ENCODE results near the gene SEC14L1. TPM values are rescaled to one million over a fixed set of nuclear protein-coding genes. Genes with fewer than 3 reads are reported as not detected.
"Not testable (repeated sequence)": the region's sequence is repeated elsewhere in the genome, so short reads cannot be mapped to it uniquely, and the experiment has no call there.

The SEC14L1 gene
- total RNA-seq, 1 donor from 2014 or later: 81.9 TPM

DNA sequence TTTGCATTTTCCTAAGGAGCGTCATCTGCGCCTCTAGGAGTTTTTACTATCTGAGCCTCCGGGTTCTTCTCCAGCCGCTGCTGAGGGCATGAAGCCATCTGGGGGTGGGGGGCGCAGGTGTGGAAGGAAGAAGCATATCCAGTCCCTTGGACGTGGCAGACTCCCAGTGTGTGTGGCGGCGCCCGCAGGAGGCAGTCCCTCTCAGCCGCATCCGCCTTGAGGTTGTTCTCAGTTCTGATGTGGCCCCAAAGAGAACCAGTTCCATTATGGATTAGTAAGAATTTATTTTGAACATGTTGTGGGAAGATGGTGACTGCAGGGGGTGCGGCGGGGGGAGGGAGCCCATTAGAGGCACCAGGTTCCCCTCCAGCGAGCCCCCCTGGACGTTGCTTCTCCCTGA is 100.2 kb downstream of the SEC14L1 start:
- Mint-ChIP-seq H3K9me3 (no peaks in the 10 kb centered on the region), H3K4me1 (ENCODE audit: low read depth) (peaks cover 12% of the 10 kb centered on the region), H3K27me3 (ENCODE audit: insufficient read depth) (no peaks in the 10 kb centered on the region), H3K27ac (no peak overlapping the region), H3K36me3 (ENCODE audit: low read depth) (no peaks in the 10 kb centered on the region), H3K4me3 (no peak overlapping the region)
- intact Hi-C loops (cut with micrococcal nuclease): no loop called here
- DNase-seq (ENCODE audit: low spot score): no peak

DNA sequence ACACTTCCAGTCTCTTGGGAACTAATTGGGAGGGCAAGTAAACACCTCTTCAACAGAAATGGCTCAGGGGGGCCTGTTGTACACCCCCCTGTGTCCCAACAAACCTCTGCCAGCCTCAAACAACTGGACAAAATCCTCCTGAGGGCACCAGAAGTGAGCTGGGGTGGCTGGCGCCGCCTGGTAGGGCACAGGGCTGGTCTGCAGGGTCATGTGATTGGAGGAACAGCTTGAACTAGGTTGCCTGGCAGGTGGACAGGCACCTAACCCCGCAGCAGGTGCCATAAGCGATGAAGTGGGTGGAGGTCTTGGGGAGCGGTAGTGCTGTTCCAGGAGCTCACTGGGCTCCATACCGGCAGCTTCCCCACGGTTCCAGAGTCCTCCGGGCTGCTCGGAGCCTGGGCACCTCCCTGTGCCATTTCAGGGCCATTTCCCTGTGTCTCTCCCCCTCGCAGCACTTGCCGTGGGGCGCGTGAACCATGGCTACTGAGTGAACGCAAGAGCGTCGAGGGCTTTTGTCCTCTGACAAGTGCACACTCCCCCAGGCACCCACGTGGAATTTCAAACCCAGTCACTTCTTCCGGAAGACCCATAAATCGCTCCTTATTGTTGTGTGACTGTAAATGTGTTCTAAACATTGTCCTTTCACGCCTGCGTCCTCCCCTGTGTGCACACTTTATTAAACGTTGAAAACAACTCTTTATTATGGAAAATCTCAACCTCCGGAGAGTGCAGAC is 101.5 kb downstream of the SEC14L1 start:
- H3K4me1 Mint-ChIP-seq (ENCODE audit: low read depth): peaks cover 19% of the 10 kb centered on the region
- H3K4me3 Mint-ChIP-seq: no peak overlapping the region
- no peaks in the 10 kb centered on the region for H3K36me3 Mint-ChIP-seq (ENCODE audit: low read depth)
- H3K27ac Mint-ChIP-seq: no peak overlapping the region
- no peaks in the 10 kb centered on the region for H3K9me3 Mint-ChIP-seq
- intact Hi-C loops (cut with micrococcal nuclease): no loop called here
- DNase-seq (ENCODE audit: low spot score): no peak
- H3K27me3 Mint-ChIP-seq (ENCODE audit: insufficient read depth): peaks cover under 1% of the 10 kb centered on the region

DNA sequence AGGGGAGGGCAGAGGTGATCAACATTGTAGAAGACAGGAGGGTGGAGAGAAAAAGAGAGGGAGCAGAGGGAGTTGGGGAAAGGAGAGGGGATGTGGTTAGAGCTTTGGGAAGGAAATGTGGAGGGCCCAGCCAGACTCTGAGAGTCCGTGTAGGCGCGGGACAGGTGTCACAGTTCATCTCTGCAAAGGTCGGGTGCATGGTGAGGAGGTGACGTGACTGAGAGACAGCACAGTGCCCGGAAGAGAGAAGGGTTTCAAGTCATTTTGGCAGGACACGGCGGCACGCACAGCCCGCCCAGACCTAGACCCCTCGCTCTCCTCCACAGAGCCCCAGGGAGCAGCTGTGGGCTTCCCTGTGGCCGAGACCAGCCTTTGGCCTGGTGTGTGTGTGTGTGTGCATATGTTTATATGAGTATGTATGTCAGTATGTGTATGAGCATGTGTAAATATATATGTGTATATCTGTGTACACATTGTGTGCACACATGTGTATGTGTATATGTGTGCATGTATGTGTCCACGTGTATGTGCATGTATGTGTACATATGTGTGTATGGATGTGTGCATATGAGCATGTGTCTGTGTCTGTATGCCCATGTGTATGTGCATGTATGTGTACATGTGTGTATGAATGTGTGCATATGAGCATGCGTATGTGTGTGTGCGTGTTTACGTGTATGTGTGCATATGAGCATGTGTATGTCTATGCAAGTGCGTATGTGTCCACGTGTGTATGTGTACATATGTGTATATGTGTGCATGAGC is 104.6 kb downstream of the SEC14L1 start:
- H3K9me3 Mint-ChIP-seq: no peaks in the 10 kb centered on the region
- peak overlapping the region; percentile 63 for H3K27ac Mint-ChIP-seq
- H3K27me3 Mint-ChIP-seq (ENCODE audit: insufficient read depth): peaks cover 17% of the 10 kb centered on the region
- intact Hi-C loops (cut with micrococcal nuclease): loop anchor here (5.0 kb wide), 1 partner anchor 58 kb away; no protein-coding TSS in a partner anchor
- peaks cover 24% of the 10 kb centered on the region for H3K4me1 Mint-ChIP-seq (ENCODE audit: low read depth)
- no peak for DNase-seq (ENCODE audit: low spot score)
- H3K4me3 Mint-ChIP-seq: peak overlapping the region; percentile 56
- no peaks in the 10 kb centered on the region for H3K36me3 Mint-ChIP-seq (ENCODE audit: low read depth)

DNA sequence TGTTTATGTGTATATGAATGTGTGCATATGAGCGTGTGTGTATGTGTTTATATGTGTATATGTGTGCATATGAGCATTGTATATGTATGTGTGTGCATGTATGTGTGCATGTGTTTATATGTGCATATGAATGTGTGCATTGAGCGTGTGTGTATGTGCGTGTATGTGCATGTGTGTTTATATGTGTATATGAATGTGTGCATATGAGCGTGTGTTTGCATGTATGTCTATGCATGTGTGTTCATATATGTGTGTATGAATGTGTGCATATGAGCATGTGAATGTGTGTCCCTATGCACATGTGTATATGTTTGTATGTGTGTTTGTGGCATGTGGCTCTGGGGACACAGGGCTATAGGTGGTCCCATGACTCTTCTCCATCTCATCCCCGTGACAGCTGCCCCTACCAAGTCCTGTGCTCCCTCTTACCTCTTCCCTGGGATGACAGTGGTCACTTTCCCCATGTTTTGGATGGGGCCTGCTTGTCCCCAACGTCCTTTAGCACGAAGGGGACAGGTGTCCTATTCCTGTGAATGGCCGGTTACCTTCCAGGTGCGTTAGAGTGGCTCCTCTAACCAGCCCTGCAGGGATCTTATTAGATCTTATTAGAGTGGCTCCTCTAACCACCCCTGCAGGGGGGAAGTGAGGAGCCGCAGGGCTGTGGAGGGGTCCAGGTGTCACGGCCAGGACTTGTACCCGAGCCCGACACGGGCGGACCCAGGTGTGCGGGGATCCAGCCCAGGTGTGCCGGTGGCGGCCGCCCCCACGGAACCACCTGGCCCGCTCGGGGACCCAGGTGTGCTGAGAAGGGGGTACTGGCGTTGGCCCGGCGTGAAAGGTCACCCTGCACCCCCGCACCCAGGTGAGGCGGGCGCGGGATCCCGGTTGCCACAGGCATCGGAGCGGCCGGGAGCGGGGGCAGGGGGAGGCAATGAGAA is 105.6 kb downstream of the SEC14L1 start:
- Mint-ChIP-seq H3K27me3 (ENCODE audit: insufficient read depth) (peaks cover 22% of the 10 kb centered on the region), H3K4me1 (ENCODE audit: low read depth) (peaks cover 24% of the 10 kb centered on the region), H3K36me3 (ENCODE audit: low read depth) (no peaks in the 10 kb centered on the region), H3K9me3 (no peaks in the 10 kb centered on the region), H3K4me3 (peak overlapping the region; percentile 56), H3K27ac (peak overlapping the region; percentile 30)
- DNase-seq (ENCODE audit: low spot score): no peak
- intact Hi-C loops (cut with micrococcal nuclease): loop anchor here (1.0 to 5.0 kb wide), 5 partner anchors 59 to 378 kb away; partner anchors contain the start of genes MGAT5B and SEC14L1

DNA sequence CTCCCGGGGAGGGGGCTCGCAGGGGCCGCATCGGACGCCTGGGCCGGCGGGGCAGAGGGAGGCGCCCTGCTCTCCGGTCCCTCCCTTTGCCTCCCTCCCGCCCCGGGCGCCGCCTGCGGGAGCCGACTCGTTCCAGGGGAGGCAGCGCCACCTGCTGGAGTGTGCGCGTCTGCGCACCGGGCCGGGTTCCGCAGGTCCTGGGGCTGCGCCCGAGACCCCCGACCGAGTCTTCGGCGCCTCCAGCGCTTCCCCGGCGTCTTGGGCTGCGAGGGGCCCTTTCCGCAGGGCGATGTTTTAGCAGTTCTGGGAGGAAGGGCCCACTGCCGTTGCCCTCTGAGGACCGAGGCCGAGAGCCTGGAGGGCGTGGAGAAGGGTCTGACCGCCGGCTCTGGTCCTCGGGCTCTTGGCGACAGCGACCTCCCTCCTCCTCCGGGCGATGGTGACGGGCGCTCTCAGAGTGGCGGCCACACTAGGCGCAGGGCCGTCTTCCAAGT is 106.3 kb downstream of the SEC14L1 start:
- Mint-ChIP-seq H3K9me3 (no peaks in the 10 kb centered on the region), H3K4me3 (peak overlapping the region; percentile 58), H3K4me1 (ENCODE audit: low read depth) (peaks cover 24% of the 10 kb centered on the region), H3K27ac (no peak overlapping the region), H3K27me3 (ENCODE audit: insufficient read depth) (peaks cover 28% of the 10 kb centered on the region), H3K36me3 (ENCODE audit: low read depth) (no peaks in the 10 kb centered on the region)
- intact Hi-C loops (cut with micrococcal nuclease): loop anchor here (1.0 to 5.0 kb wide), 5 partner anchors 60 to 379 kb away; partner anchors contain the start of genes MGAT5B and SEC14L1
- peak; percentile 81 for DNase-seq (ENCODE audit: low spot score)

DNA sequence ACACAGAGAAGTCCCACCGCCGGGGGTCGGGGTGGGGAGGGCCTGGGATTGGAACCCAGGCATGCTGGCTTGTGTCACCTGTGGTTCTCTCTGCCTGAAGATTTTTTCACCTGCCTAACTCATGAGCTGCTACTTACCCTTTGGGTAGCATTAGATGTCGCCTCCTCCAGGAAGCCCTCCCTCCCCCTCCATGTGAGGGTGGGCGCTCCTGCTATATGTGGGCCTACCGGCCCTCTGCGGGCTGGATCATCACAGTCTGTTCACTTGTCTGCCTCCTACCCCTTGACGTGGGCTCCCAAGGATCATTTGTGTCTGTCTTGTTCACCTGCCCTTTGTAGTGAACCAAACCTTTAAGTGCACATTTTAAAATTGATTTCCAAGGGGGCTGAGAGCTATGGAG is 106.8 kb downstream of the SEC14L1 start:
- no peaks in the 10 kb centered on the region for H3K9me3 Mint-ChIP-seq
- H3K36me3 Mint-ChIP-seq (ENCODE audit: low read depth): no peaks in the 10 kb centered on the region
- no peak for DNase-seq (ENCODE audit: low spot score)
- peaks cover 28% of the 10 kb centered on the region for H3K27me3 Mint-ChIP-seq (ENCODE audit: insufficient read depth)
- peak overlapping the region; percentile 58 for H3K4me3 Mint-ChIP-seq
- intact Hi-C loops (cut with micrococcal nuclease): loop anchor here (1.0 to 5.0 kb wide), 5 partner anchors 60 to 379 kb away; partner anchors contain the start of genes MGAT5B and SEC14L1
- H3K4me1 Mint-ChIP-seq (ENCODE audit: low read depth): peaks cover 24% of the 10 kb centered on the region
- H3K27ac Mint-ChIP-seq: no peak overlapping the region

DNA sequence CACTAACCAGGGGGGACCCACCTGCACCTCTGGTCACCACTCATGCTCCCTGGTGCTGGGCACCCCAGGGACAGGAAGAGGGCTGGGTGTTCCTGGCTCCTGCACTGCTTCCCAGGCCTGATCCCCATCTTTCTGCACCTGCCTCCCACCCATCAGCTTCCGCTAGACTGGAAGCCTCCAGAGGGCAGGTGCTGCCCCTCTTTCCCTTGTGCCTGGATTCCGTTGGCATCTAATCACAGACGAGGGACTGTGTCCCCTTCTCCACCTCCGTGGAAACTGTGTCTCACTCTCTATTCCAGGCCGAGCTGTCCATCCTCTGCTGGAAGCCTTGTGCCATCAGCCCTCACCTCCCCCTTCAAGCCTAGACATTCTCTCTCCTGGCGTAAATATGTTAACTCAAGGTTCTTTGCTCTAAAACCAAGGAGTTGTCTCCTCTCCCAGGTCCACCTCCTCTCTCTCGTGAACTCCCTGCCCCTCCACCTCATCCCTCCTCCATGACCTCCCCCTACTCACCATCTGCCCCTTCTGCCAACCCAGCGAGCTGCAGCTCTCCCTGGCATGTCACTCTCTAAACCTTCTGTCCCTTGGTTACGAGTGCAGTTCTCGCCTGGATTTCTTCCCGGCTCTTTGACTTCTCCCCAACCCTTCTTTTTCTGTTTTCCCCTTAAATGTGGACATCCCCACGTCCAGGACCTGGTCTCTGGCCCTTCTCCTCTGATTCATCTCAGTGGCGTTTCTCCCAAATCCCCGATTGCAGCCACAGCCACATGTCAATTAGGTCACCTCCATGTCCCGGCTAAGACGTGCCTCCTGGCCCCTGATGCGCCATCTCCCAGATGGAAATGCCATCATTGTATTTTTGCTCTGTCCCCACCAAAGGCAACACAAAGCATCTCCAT is 107.7 kb downstream of the SEC14L1 start:
- no peaks in the 10 kb centered on the region for H3K36me3 Mint-ChIP-seq (ENCODE audit: low read depth)
- H3K4me1 Mint-ChIP-seq (ENCODE audit: low read depth): peaks cover 24% of the 10 kb centered on the region
- H3K4me3 Mint-ChIP-seq: no peak overlapping the region
- DNase-seq (ENCODE audit: low spot score): no peak
- H3K9me3 Mint-ChIP-seq: no peaks in the 10 kb centered on the region
- intact Hi-C loops (cut with micrococcal nuclease): loop anchor here (5.0 kb wide), 1 partner anchor 61 kb away; no protein-coding TSS in a partner anchor
- H3K27me3 Mint-ChIP-seq (ENCODE audit: insufficient read depth): peaks cover 29% of the 10 kb centered on the region
- peak overlapping the region; percentile 32 for H3K27ac Mint-ChIP-seq

DNA sequence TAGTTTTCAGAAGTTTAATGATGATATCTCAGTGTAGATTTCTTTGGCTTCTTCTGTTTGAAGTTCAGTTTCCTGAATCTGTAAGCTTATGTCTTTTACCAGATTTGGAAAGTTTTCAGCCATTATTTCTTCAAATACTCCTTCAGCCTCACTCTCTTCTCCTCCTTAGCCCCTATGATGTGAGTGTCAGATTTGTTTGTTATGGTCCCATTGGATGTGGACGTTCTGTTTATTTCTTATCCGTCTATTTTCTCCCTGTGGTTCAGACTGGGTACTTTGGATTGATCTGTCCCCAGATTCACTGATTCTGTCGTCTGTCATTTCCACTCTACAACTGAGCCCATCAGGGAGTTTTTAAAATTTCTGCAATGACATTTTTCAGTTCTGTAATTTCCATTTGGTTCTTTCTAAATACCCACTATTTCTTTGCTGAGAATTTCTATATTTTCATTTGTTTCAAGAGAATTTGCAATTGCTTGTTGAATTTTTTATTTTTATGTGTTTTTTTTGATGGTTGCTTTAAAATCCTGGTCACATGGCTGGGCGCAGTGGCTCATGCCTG is 110.9 kb downstream of the SEC14L1 start:
- H3K27me3 Mint-ChIP-seq (ENCODE audit: insufficient read depth): peaks cover 34% of the 10 kb centered on the region
- H3K36me3 Mint-ChIP-seq (ENCODE audit: low read depth): no peaks in the 10 kb centered on the region

DNA sequence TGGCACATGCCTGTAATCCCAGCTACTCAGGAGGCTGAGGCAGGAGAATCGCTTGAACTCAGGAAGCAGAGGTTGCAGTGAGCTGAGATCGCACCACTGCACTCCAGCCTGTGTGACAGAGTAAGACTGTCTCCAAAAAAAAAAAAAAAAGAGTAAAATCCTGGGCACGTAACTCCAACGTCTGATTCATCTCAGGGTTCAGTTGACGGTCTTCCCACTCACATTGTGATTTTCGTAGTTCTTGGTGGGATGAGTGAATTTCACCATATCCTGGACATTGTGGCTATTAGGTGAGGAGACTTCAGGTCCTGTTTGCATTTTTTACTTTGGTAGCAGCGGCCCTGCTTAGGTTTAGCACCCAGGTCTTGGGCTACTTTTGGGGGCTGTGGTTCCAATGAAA is 111.5 kb downstream of the SEC14L1 start:
- H3K4me3 Mint-ChIP-seq; H3K9me3 Mint-ChIP-seq; H3K27ac Mint-ChIP-seq; H3K4me1 Mint-ChIP-seq (ENCODE audit: low read depth); DNase-seq (ENCODE audit: low spot score); intact Hi-C loops (cut with micrococcal nuclease); H3K36me3 Mint-ChIP-seq (ENCODE audit: low read depth): not testable (repeated sequence)
- peaks cover 39% of the 10 kb centered on the region for H3K27me3 Mint-ChIP-seq (ENCODE audit: insufficient read depth)

More for the DNA sequence above, 110.9 kb downstream of the SEC14L1 start:
- Mint-ChIP-seq H3K9me3 (no peaks in the 10 kb centered on the region), H3K4me1 (ENCODE audit: low read depth) (peaks cover 6% of the 10 kb centered on the region), H3K4me3 (no peak overlapping the region), H3K27ac (no peak overlapping the region)
- intact Hi-C loops (cut with micrococcal nuclease): no loop called here
- no peak for DNase-seq (ENCODE audit: low spot score)

DNA sequence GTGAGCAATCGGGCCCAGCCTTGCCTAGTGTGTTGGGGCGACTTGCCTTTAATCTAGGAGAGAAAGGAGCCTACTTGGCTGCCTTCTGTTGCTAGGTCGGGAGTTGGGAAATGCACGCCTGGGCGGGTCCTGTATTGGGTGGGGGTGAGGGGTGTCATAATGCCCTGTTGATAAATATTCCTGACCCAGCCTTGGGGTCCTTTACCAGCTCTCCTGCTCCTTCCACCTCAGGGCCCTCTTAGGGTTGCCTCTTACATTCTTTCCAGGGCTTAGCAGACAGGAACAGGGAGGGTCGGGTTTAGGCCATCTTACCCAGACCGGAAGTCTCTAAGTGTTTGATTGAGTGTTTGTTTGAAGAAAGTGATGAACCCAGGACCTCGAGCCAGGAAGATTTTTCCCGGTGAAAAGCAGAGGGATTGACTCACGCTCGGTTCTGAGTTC is 112.9 kb downstream of the SEC14L1 start:
- DNase-seq (ENCODE audit: low spot score): no peak
- peaks cover 30% of the 10 kb centered on the region for H3K27me3 Mint-ChIP-seq (ENCODE audit: insufficient read depth)
- H3K4me3 Mint-ChIP-seq: no peak overlapping the region
- intact Hi-C loops (cut with micrococcal nuclease): no loop called here
- no peaks in the 10 kb centered on the region for H3K36me3 Mint-ChIP-seq (ENCODE audit: low read depth)
- H3K27ac Mint-ChIP-seq: no peak overlapping the region
- no peaks in the 10 kb centered on the region for H3K9me3 Mint-ChIP-seq
- H3K4me1 Mint-ChIP-seq (ENCODE audit: low read depth): no peaks in the 10 kb centered on the region
